ENCODE data around the gene ROMO1.

The ROMO1 gene

GRCh38 chr20:35661908-35662307 lies 37.3 kb upstream of the ROMO1 start:
- no peaks in the 10 kb centered on the region for H3K9me2 ChIP-seq (replicated peaks; ENCODE audit: control insufficient read depth, low read length)
- H4K20me1 ChIP-seq (ENCODE audit: control insufficient read depth, insufficient read depth, low read depth, low read length) = peaks cover 48% of the 10 kb centered on the region
- peak overlapping the region; percentile 99 for H3K4me2 ChIP-seq (ENCODE audit: low read length)
- no peaks in the 10 kb centered on the region for H3K27me3 ChIP-seq (ENCODE audit: control insufficient read depth, low read length)
- peak overlapping the region; percentile 78 for H3K4me3 ChIP-seq (ENCODE audit: low read length)
- H3K4me1 ChIP-seq (ENCODE audit: control insufficient read depth, low read length) = peaks cover 65% of the 10 kb centered on the region
- H3K36me3 ChIP-seq (ENCODE audit: control insufficient read depth, low read length) = peaks cover 64% of the 10 kb centered on the region
- H3K27ac ChIP-seq (ENCODE audit: low read depth, low read length) = no peak overlapping the region
- 0 out of 2 replicates have a peak, but pooled peaks cover 5% of the 10 kb centered on the region for H3F3A ChIP-seq (ENCODE audit: control insufficient read depth, insufficient read depth)
- H3K9me3 ChIP-seq (ENCODE audit: control insufficient read depth, insufficient read depth, low read length) = no peaks in the 10 kb centered on the region
- TF ChIP-seq CTCF (IDR thresholded peaks at IDR 0.05; ENCODE audit: low read depth, low read length, poor library complexity, severe bottlenecking) = no peak
- no peak for TF ChIP-seq EZH2phosphoT487 (IDR thresholded peaks at IDR 0.05; ENCODE audit: borderline replicate concordance, low read length)
- peaks cover 83% of the 10 kb centered on the region for H3K79me2 ChIP-seq (ENCODE audit: control insufficient read depth, low read length)

- Histone ChIP-seq H3K36me3 (ENCODE audit: control insufficient read depth, low read length) (peaks cover 58% of the 10 kb centered on the region), H3K9me3 (ENCODE audit: control insufficient read depth, insufficient read depth, low read length) (no peaks in the 10 kb centered on the region), H3K4me2 (ENCODE audit: low read length) (peak overlapping the region; percentile 99), H3K27ac (ENCODE audit: low read depth, low read length) (no peak overlapping the region), H4K20me1 (ENCODE audit: control insufficient read depth, insufficient read depth, low read depth, low read length) (peaks cover 42% of the 10 kb centered on the region), H3K4me1 (ENCODE audit: control insufficient read depth, low read length) (peaks cover 60% of the 10 kb centered on the region), H3K4me3 (ENCODE audit: low read length) (peak overlapping the region; percentile 78), H3K27me3 (ENCODE audit: control insufficient read depth, low read length) (no peaks in the 10 kb centered on the region), H3F3A (ENCODE audit: control insufficient read depth, insufficient read depth) (0 out of 2 replicates have a peak, but pooled peaks cover 5% of the 10 kb centered on the region), H3K9me2 (replicated peaks; ENCODE audit: control insufficient read depth, low read length) (no peaks in the 10 kb centered on the region), H3K79me2 (ENCODE audit: control insufficient read depth, low read length) (peaks cover 76% of the 10 kb centered on the region)
- no peak for TF ChIP-seq EZH2phosphoT487 (IDR thresholded peaks at IDR 0.05; ENCODE audit: borderline replicate concordance, low read length)
- no peak for TF ChIP-seq CTCF (IDR thresholded peaks at IDR 0.05; ENCODE audit: low read depth, low read length, poor library complexity, severe bottlenecking)
Observed at GRCh38 chr20:35662551-35662950, 36.7 kb upstream of the ROMO1 start.

GRCh38 chr20:35663516-35664465 lies 35.4 kb upstream of the ROMO1 start:
- no peaks in the 10 kb centered on the region for H3K27me3 ChIP-seq (ENCODE audit: control insufficient read depth, low read length)
- H4K20me1 ChIP-seq (ENCODE audit: control insufficient read depth, insufficient read depth, low read depth, low read length) = peaks cover 42% of the 10 kb centered on the region
- peaks cover 53% of the 10 kb centered on the region for H3K36me3 ChIP-seq (ENCODE audit: control insufficient read depth, low read length)
- TF ChIP-seq EZH2phosphoT487 (IDR thresholded peaks at IDR 0.05; ENCODE audit: borderline replicate concordance, low read length) (no peak), CTCF (IDR thresholded peaks at IDR 0.05; ENCODE audit: low read depth, low read length, poor library complexity, severe bottlenecking) (no peak)
- no peaks in the 10 kb centered on the region for H3K9me2 ChIP-seq (replicated peaks; ENCODE audit: control insufficient read depth, low read length)
- peaks cover 12% of the 10 kb centered on the region; the same call in 1 of the 2 replicates for H3F3A ChIP-seq (ENCODE audit: control insufficient read depth, insufficient read depth)
- peak overlapping the region; percentile 66 for H3K27ac ChIP-seq (ENCODE audit: low read depth, low read length)
- peak overlapping the region; percentile 99 for H3K4me2 ChIP-seq (ENCODE audit: low read length)
- H3K79me2 ChIP-seq (ENCODE audit: control insufficient read depth, low read length) = peaks cover 64% of the 10 kb centered on the region
- H3K4me3 ChIP-seq (ENCODE audit: low read length) = peak overlapping the region; percentile 78
- peaks cover 53% of the 10 kb centered on the region for H3K4me1 ChIP-seq (ENCODE audit: control insufficient read depth, low read length)
- H3K9me3 ChIP-seq (ENCODE audit: control insufficient read depth, insufficient read depth, low read length) = no peaks in the 10 kb centered on the region
